HG03159 (cell line): ENCODE measurements around the gene TMTC2.
A peak's percentile ranks its signal among the peaks of the same experiment; 100 is the strongest.

Experiments
- ATAC-seq: cut with Tn5 transposase; IDR thresholded peaks from one replicate; pipeline ENCODE4 v1.9.1; 2021; ENCODE audit warnings: mild to moderate bottlenecking, moderate library complexity; ENCODE audit not compliant: unreplicated experiment

The TMTC2 gene

DNA sequence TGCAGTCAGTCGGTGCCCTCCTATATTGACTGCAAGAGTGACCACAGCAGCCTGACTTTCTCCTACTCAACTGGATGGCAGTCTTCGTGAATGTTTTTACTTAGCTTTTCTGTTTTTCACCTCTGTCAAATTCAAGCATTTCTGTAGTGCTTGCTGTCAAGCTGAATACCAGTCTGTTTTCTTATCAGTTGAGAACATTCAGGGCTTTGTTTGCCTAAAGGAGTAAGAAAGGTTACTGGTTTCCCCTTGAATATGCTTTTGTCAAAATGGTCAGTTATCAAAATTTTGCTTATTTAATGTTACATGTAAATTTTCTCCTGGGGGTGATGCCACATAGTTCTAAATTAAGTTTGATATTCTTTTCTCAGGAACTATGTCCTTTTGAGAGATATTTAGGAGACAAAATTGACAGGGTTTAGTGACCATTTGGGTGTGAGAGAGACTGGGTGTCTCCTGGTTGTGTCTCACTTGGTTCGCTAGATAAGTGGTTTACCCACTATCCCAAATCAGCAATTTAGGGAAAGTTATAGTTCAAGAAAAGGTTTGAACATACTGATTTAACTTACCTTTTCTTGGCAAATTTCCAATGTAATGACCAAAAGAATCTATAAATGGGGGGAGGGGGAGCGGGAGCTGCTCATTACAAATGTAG is 366.3 kb downstream of the TMTC2 start:
- no peak for ATAC-seq

- no peak for ATAC-seq
Measured at GRCh38 chr12:83057436-83057835, 370.7 kb downstream of the TMTC2 start.

DNA sequence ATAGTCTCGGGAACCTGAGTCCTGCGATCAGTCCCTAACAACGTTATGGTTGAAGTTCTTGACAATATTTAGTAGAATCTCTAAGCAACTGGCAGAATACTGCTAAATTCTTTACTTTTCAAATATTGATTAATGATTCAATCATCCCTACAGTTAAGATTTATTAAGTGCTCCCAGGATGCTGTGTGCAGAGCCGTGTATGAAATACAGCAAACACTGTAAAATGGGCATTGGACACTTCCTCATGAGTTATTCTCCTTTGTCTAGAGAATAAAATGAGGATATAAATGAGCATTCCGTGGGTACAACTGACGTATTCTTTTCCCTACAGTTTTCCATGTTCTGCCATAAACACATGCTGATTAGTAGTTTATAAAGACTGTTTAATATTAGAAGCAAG is 372.4 kb downstream of the TMTC2 start:
- no peak for ATAC-seq

DNA sequence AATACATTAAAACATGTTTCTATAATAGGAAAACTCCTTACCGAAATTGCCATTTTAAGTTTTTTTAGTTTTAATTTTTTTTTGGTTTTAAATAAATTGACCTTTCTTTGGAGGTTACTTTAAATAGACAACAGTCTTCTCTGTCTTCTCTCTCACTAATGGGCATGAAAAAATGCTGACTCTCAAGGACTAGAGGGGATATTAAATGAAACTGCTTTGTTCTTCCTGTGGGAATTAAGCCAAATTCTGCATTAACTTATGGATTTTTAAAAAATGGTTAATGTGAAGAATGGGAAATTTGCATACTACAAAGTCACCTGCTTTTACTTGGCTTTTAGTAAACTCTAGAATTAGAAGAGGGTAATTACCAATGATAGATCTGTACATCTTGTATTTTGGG is 378.9 kb downstream of the TMTC2 start:
- ATAC-seq = no peak

GRCh38 chr12:83067981-83068380 is 381.3 kb downstream of the TMTC2 start:
- ATAC-seq = peak; percentile 79

- ATAC-seq = no peak
Measured at GRCh38 chr12:83074358-83074894, 387.7 kb downstream of the TMTC2 start.

DNA sequence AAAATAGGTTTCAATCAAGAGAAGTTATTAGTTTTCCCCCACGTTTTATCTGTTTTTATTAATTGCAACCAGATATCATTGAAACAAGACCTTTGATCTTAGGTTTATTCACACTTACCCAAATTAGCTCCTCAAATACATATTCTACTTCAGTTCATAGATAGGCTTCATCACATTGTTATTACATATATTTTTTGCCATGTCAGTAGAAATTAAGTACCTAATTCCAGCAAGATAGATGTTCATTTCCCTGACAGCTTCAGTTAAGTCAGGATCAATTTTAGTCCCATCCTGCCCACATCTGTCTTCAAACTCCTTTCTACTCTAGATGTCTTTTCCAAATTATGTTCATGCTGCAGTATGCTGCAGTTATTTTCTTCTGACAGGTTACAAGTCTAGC is 388.8 kb downstream of the TMTC2 start:
- ATAC-seq = no peak

DNA sequence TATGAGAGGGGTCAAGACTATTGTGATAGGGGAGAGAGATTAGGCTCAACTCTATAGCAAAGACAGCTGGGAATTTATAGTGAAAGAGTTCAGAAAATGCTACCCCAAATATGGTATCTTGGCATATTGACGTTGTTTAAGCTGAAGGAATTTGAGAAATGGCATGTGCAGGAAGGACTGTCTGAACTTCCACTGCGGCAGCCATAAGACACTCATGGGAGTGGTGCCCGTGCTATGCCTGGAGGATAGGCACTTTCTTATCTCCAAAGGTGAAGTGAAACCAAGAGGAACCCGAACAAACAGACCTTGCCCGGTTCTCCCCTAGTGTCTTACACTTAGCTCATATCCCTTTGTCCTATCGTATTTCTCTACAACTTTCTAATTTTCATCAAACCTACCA is 390.3 kb downstream of the TMTC2 start:
- ATAC-seq = no peak

- no peak for ATAC-seq
Measured at GRCh38 chr12:83082690-83083276, 396.1 kb downstream of the TMTC2 start.

- ATAC-seq = no peak
Measured at GRCh38 chr12:83083616-83084015, 396.9 kb downstream of the TMTC2 start.

DNA sequence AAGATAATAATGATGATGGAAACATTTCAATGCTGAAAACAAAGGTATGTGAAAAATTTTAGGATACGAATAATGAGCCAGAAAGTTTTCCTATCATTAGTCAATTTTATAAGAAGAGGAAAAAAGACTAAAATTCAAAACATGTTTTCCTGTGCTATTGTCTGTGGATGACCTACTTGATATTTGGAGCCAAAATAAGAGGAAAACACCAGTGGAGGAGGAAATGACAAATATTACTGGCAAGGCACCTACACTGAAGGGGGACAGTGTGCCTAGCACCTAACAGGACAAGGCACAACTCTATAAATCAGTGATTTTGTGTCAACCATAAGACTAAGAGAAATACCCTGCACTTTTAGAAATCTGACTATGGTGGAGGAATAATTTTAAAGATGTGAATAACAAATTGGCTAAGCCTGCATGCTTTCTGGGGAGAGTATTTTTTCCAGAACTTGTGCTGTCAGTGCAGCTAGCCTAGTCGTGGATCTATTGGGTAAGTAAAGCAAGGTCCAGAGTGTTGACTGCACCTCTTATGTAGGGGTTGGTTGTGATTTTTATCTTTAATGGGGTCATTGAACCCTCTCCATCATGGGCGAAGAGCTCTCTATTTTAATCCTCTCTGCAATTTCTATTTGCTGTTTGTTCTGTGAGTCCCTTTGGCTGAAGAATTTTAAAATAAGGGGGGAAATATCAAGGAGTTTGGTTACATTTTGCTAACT is 398.0 kb downstream of the TMTC2 start:
- ATAC-seq = no peak

DNA sequence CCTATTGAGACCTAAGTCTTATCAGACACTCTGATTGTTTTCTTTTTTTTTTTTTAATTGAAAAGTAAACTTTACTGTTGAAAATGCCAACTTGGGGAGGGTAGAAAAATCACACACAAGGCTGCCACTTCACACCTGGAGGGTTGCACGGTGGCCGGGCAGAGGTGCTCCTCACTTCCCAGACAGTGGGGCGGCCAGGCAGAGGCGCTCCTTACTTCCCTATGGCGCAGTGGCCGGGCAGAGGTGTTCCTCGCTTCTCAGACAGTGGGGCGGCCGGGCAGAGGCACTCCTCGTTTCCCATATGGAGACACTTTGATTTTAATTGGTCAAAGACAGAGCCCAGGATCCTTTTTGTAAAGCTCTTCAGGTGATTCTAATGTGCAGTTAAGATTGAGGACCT is 399.3 kb downstream of the TMTC2 start:
- ATAC-seq = no peak

- ATAC-seq = no peak
Measured at GRCh38 chr12:83089575-83089974, 402.9 kb downstream of the TMTC2 start.

GRCh38 chr12:83092129-83092528 is 405.4 kb downstream of the TMTC2 start:
- no peak for ATAC-seq

DNA sequence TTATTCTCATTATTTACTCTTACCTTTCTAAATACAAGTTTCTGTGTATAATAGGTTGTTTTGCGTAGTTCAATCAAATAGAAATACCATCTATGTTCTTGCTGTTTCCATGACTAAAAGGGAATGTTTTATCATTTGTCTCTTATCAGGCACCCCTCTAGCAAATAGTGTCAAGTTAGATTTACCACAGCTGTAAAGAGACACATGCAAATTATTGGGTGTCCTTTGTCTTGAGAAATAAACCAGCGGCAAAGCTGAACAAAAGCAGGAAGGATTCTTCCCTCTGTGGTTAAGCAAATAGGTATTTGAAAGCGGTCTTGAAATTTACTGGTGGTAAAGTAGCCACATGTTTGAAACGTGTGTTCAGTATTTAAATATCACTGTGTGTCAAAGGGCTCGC is 405.9 kb downstream of the TMTC2 start:
- ATAC-seq = no peak

DNA sequence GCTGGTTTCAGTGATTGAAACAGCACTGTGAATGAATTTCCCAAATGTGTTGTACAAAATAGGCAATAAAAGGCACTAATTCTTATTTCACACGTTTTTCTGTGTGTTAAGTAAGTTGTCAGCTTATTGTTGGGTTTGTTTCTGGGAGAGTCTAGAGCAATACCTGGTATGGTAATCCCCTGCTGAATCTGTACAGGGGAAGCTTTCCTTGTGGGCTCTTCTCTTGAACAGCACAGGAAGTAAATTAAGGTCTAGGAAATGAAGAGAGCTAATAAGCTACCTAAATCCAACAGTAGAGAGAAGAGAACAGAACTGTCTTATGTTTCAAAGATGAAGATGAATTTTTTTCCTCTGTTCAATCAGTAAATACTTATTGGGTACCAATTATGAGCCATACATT is 406.7 kb downstream of the TMTC2 start:
- no peak for ATAC-seq

- ATAC-seq = no peak
Measured at GRCh38 chr12:83097643-83098342, 411.1 kb downstream of the TMTC2 start.

- no peak for ATAC-seq
Measured at GRCh38 chr12:83099436-83099835, 412.7 kb downstream of the TMTC2 start.

DNA sequence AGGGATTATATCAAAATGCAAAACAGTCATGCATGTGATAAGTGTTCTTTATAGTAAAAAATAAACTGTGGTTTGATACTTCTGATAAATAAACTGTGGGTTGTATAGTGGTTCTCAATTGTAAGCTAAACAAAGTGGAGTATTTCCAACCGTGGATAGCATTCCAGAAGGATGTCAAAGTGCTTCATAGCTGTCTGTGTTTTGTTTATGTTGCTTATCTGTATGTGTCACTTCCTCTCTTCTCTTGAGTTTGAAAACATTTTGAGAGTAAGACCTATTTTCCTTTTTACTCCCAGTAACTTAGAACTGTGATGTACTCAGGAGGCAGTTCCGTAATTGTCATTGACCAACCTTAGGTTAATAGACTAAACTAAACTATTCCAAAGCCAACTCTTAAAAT is 415.8 kb downstream of the TMTC2 start:
- ATAC-seq = no peak

DNA sequence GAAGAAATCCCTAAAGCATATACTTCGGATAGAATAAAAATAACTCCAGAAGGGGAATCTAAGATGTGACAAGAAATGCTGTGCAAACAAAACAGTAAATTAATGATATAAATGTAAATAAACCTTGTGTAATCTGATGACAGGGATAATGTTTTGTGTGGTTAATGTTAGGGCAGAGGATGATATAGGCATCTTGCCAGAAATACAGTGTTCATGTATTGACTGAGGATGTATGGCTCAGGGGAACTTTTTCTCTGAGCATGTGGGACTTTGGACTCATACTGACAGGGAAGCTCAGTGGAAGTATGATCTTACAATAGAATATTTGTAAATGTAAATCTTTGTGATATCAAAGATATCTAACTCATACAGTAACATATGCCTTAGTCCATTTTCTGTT is 420.2 kb downstream of the TMTC2 start:
- no peak for ATAC-seq

DNA sequence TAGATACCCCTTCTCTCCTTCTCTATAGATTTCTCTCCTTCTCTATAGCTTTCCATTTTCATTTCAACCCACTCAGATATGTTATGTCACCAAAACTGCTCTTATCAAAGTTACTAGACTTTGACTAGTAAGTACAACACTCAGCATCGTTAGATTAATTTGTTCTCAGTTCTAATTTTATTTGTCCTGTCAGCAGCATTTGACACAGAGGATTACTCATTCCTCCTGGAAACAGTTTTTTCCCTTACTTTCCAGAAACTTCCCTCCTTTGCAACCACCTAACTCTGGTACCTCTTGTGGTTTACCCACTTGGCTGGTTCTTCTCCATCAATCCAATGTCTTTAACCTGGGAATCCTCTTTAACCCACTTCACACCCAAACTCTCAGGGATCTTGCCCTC is 423.7 kb downstream of the TMTC2 start:
- no peak for ATAC-seq

DNA sequence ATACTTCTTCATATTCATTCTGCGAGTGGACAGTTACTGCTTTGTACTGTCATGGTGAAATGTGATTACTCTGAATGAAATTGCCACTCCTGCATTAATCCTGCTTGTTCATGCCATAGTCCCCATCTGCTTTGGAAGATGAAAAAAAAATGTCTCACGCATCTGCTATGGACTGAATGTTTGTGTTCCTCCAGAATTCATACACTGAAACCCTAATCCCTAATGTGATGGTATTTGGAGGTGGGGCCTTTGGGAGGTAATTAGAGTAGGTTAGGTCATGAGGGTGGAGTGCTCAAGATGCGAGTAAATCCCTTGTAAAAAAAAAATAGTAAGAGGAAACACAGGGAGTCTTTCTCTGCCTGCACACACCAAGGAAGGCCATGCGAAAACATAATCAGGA is 427.2 kb downstream of the TMTC2 start:
- ATAC-seq = no peak
